ENCODE data around the gene GPR42. TPM values are rescaled to one million over a fixed set of nuclear protein-coding genes. Genes with fewer than 3 reads are reported as not detected.

GPR42 gene
- total and polyA plus RNA-seq, 7 donors = not detected

GRCh38 chr19:35351411-35352176 lies 19.3 kb upstream of the GPR42 start:
- H3K27me3 ChIP-seq (ENCODE audit: insufficient read depth in 3 of 3, low read length in 2 of 3) = peaks cover 0 to 50% (median 6%) of the 10 kb centered on the region in 3 donors
- no peaks in the 10 kb centered on the region for H3K36me3 ChIP-seq (ENCODE audit: insufficient read depth in 1 of 2, low read depth in 1 of 2)
- TF ChIP-seq CTCF (IDR thresholded peaks at IDR 0.05) = no peak
- H3K4me1 ChIP-seq = no peaks in the 10 kb centered on the region
- WGBS, 3 donors = 88 to 90% (median 90%) methylated on average over 34 to 47 of the region's 47 CpGs
- no peak overlapping the region for H3K4me3 ChIP-seq
- no peaks in the 10 kb centered on the region for H3K9me3 ChIP-seq
- DNase-seq = no peak
- ATAC-seq = no peak
- intact Hi-C loops (cut with DNase I) = loop anchor here (2.0 to 10.0 kb wide), 3 partner anchors 113 to 143 kb away; partner anchors contain the start of gene KRTDAP (in 1 of the 2)
- H3K27ac ChIP-seq = no peak overlapping the region

DNA sequence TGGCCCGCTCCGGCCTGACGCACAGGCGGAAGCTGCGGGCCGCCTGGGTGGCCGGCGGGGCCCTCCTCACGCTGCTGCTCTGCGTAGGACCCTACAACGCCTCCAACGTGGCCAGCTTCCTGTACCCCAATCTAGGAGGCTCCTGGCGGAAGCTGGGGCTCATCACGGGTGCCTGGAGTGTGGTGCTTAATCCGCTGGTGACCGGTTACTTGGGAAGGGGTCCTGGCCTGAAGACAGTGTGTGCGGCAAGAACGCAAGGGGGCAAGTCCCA lies 18.8 kb upstream of the GPR42 start:
- Histone ChIP-seq H3K27me3 (ENCODE audit: insufficient read depth in 3 of 3, low read length in 2 of 3) (peaks cover 0 to 50% (median 6%) of the 10 kb centered on the region in 3 donors), H3K9me3 (no peaks in the 10 kb centered on the region), H3K36me3 (ENCODE audit: insufficient read depth in 1 of 2, low read depth in 1 of 2) (no peaks in the 10 kb centered on the region), H3K27ac (no peak overlapping the region), H3K4me1 (no peaks in the 10 kb centered on the region), H3K4me3 (no peak overlapping the region)
- 80 to 87% (median 85%) methylated on average over 13 to 18 of the region's 18 CpGs for WGBS, 3 donors
- intact Hi-C loops (cut with DNase I) = loop anchor here (2.0 to 10.0 kb wide), 3 partner anchors 113 to 143 kb away; partner anchors contain the start of gene KRTDAP (in 1 of the 2)
- DNase-seq = no peak
- no peak for TF ChIP-seq CTCF (IDR thresholded peaks at IDR 0.05)
- ATAC-seq = no peak

GRCh38 chr19:35352448-35353304 lies 18.2 kb upstream of the GPR42 start:
- H3K27ac ChIP-seq = no peak overlapping the region
- no peak overlapping the region for H3K4me3 ChIP-seq
- 29 to 31% (median 29%) methylated on average over 30 to 32 of the region's 32 CpGs for WGBS, 3 donors
- peak in 2 of 4 donors; percentile 34 to 63 for ATAC-seq
- H3K9me3 ChIP-seq = no peaks in the 10 kb centered on the region
- intact Hi-C loops (cut with DNase I) = loop anchor here (2.0 to 10.0 kb wide), 3 partner anchors 112 to 142 kb away; partner anchors contain the start of gene KRTDAP (in 1 of the 2)
- no peaks in the 10 kb centered on the region for H3K36me3 ChIP-seq (ENCODE audit: insufficient read depth in 1 of 2, low read depth in 1 of 2)
- peak; percentile 55 for TF ChIP-seq CTCF (IDR thresholded peaks at IDR 0.05)
- H3K27me3 ChIP-seq (ENCODE audit: insufficient read depth in 3 of 3, low read length in 2 of 3) = peaks cover 0 to 53% (median 6%) of the 10 kb centered on the region in 3 donors
- H3K4me1 ChIP-seq = no peaks in the 10 kb centered on the region
- DNase-seq = peak in 1 of 2 donors; percentile 46

- TF ChIP-seq CTCF (IDR thresholded peaks at IDR 0.05) = no peak
- peaks cover 0 to 54% (median 6%) of the 10 kb centered on the region in 3 donors for H3K27me3 ChIP-seq (ENCODE audit: insufficient read depth in 3 of 3, low read length in 2 of 3)
- no peak overlapping the region for H3K27ac ChIP-seq
- no peaks in the 10 kb centered on the region for H3K4me1 ChIP-seq
- intact Hi-C loops (cut with DNase I) = loop anchor here (2.0 to 10.0 kb wide), 3 partner anchors 111 to 141 kb away; partner anchors contain the start of gene KRTDAP (in 1 of the 2)
- no peaks in the 10 kb centered on the region for H3K9me3 ChIP-seq
- no peak overlapping the region for H3K4me3 ChIP-seq
- no peak for DNase-seq
- no peaks in the 10 kb centered on the region for H3K36me3 ChIP-seq (ENCODE audit: insufficient read depth in 1 of 2, low read depth in 1 of 2)
- ATAC-seq = no peak
- WGBS, 3 donors = 75 to 78% (median 76%) methylated on average over 9 of the region's 9 CpGs
These were observed 17.2 kb upstream of the GPR42 start for GRCh38 chr19:35353635-35354034.
